Adipocyte (in vitro differentiated cells): ENCODE results near the gene RND1.
"Not testable (repeated sequence)": the region's sequence is repeated elsewhere in the genome, so short reads cannot be mapped to it uniquely, and the experiment has no call there.

Experiments used
- DNase-seq: peaks from one replicate; pipeline ENCODE4 v3.0.0-alpha.2; 2015; ENCODE audit warnings: low read depth
- H3K27me3 ChIP-seq: replicated peaks from 2 replicates; pipeline ENCODE4 v1.7.0; 2013; ENCODE audit warnings: mild to moderate bottlenecking, low read length, moderate library complexity; ENCODE audit not compliant: control insufficient read depth, insufficient read depth
- H3K36me3 ChIP-seq: 2 replicates; pipeline ENCODE4 v1.7.0; 2013; ENCODE audit warnings: low read length, mild to moderate bottlenecking, moderate library complexity; ENCODE audit not compliant: control insufficient read depth, insufficient read depth, severe bottlenecking
- H3K4me1 ChIP-seq: 2 replicates; pipeline ENCODE4 v1.7.0; 2013; ENCODE audit warnings: mild to moderate bottlenecking, low read length, moderate library complexity; ENCODE audit not compliant: control insufficient read depth, insufficient read depth
- H3K4me3 ChIP-seq: 2 replicates; pipeline ENCODE4 v1.7.0; 2013; ENCODE audit warnings: mild to moderate bottlenecking, low read length, moderate library complexity
- H3K9ac ChIP-seq: 2 replicates; pipeline ENCODE4 v1.7.0; 2013; ENCODE audit warnings: mild to moderate bottlenecking, low read length, moderate library complexity
- H3K9me3 ChIP-seq: 2 replicates; pipeline ENCODE4 v1.7.0; 2013; ENCODE audit warnings: mild to moderate bottlenecking, low read length, moderate library complexity; ENCODE audit not compliant: control insufficient read depth

RND1 gene

GRCh38 chr12:48852734-48853688 is 12.7 kb downstream of the RND1 start:
- peaks cover 5% of the 10 kb centered on the region for H3K36me3 ChIP-seq
- H3K9ac ChIP-seq, result peak overlapping the region; percentile 98
- no peaks in the 10 kb centered on the region for H3K9me3 ChIP-seq
- DNase-seq, result peak; percentile 96
- peaks cover 12% of the 10 kb centered on the region for H3K27me3 ChIP-seq
- H3K4me1 ChIP-seq, result peaks cover 17% of the 10 kb centered on the region
- peak overlapping the region; percentile 95 for H3K4me3 ChIP-seq

- no peaks in the 10 kb centered on the region for H3K9me3 ChIP-seq
- peaks cover 5% of the 10 kb centered on the region for H3K36me3 ChIP-seq
- DNase-seq, result peak; percentile 99
- peaks cover 4% of the 10 kb centered on the region for H3K27me3 ChIP-seq
- peaks cover 17% of the 10 kb centered on the region for H3K4me1 ChIP-seq
- peak within 1 kb of the TSS; percentile 98 for H3K9ac ChIP-seq
- peak within 1 kb of the TSS; percentile 95 for H3K4me3 ChIP-seq
Measured at GRCh38 chr12:48851883-48852733, 13.6 kb downstream of the RND1 start, which contains the start of gene DDX23. Gene DDX23 (minus strand): TSS chr12:48852163. CDS start chr12:48845782, 6,381 bp downstream.

GRCh38 chr12:48842021-48842420 is 23.6 kb downstream of the RND1 start:
- DNase-seq, H3K4me1 ChIP-seq, H3K9me3 ChIP-seq, H3K27me3 ChIP-seq, H3K4me3 ChIP-seq, H3K9ac ChIP-seq: not testable (repeated sequence)
- H3K36me3 ChIP-seq, result peaks cover 64% of the 10 kb centered on the region

- Histone ChIP-seq H3K4me1 (no peaks in the 10 kb centered on the region), H3K9ac (no peak overlapping the region), H3K27me3 (no peaks in the 10 kb centered on the region), H3K4me3 (no peak overlapping the region), H3K36me3 (peaks cover 76% of the 10 kb centered on the region), H3K9me3 (no peaks in the 10 kb centered on the region)
- DNase-seq, result no peak
Measured at GRCh38 chr12:48838048-48838447, 27.6 kb downstream of the RND1 start.

GRCh38 chr12:48832321-48833060 is 33.2 kb downstream of the RND1 start:
- Histone ChIP-seq H3K9me3 (no peaks in the 10 kb centered on the region), H3K36me3 (peaks cover 90% of the 10 kb centered on the region), H3K9ac (no peak overlapping the region), H3K4me3 (no peak overlapping the region), H3K27me3 (no peaks in the 10 kb centered on the region), H3K4me1 (no peaks in the 10 kb centered on the region)
- no peak for DNase-seq

GRCh38 chr12:48831257-48831656 is 34.4 kb downstream of the RND1 start:
- no peaks in the 10 kb centered on the region for H3K4me1 ChIP-seq
- H3K9me3 ChIP-seq, result no peaks in the 10 kb centered on the region
- no peak for DNase-seq
- no peaks in the 10 kb centered on the region for H3K27me3 ChIP-seq
- H3K36me3 ChIP-seq, result peaks cover 90% of the 10 kb centered on the region
- H3K4me3 ChIP-seq, result no peak overlapping the region
- no peak overlapping the region for H3K9ac ChIP-seq

GRCh38 chr12:48828841-48829575 is 36.7 kb downstream of the RND1 start:
- Histone ChIP-seq H3K9ac (no peak overlapping the region), H3K4me3 (no peak overlapping the region), H3K9me3 (no peaks in the 10 kb centered on the region), H3K27me3 (no peaks in the 10 kb centered on the region), H3K36me3 (peaks cover 85% of the 10 kb centered on the region), H3K4me1 (no peaks in the 10 kb centered on the region)
- no peak for DNase-seq

GRCh38 chr12:48828293-48828692 is 37.4 kb downstream of the RND1 start:
- Histone ChIP-seq H3K4me3 (no peak overlapping the region), H3K27me3 (no peaks in the 10 kb centered on the region), H3K9ac (no peak overlapping the region), H3K36me3 (peaks cover 85% of the 10 kb centered on the region), H3K4me1 (no peaks in the 10 kb centered on the region), H3K9me3 (no peaks in the 10 kb centered on the region)
- no peak for DNase-seq

- H3K4me1 ChIP-seq, result no peaks in the 10 kb centered on the region
- H3K36me3 ChIP-seq, result peaks cover 79% of the 10 kb centered on the region
- DNase-seq, result no peak
- H3K9me3 ChIP-seq, result no peaks in the 10 kb centered on the region
- no peak overlapping the region for H3K9ac ChIP-seq
- H3K27me3 ChIP-seq, result no peaks in the 10 kb centered on the region
- H3K4me3 ChIP-seq, result no peak overlapping the region
Measured at GRCh38 chr12:48827513-48828096, 38.1 kb downstream of the RND1 start.

- Histone ChIP-seq H3K9me3 (no peaks in the 10 kb centered on the region), H3K4me3 (no peak overlapping the region), H3K4me1 (no peaks in the 10 kb centered on the region), H3K9ac (no peak overlapping the region), H3K36me3 (peaks cover 73% of the 10 kb centered on the region), H3K27me3 (no peaks in the 10 kb centered on the region)
- DNase-seq, result no peak
Measured at GRCh38 chr12:48827026-48827425, 38.6 kb downstream of the RND1 start.
